Measurements from ENCODE around the gene ABHD5.

DNA sequence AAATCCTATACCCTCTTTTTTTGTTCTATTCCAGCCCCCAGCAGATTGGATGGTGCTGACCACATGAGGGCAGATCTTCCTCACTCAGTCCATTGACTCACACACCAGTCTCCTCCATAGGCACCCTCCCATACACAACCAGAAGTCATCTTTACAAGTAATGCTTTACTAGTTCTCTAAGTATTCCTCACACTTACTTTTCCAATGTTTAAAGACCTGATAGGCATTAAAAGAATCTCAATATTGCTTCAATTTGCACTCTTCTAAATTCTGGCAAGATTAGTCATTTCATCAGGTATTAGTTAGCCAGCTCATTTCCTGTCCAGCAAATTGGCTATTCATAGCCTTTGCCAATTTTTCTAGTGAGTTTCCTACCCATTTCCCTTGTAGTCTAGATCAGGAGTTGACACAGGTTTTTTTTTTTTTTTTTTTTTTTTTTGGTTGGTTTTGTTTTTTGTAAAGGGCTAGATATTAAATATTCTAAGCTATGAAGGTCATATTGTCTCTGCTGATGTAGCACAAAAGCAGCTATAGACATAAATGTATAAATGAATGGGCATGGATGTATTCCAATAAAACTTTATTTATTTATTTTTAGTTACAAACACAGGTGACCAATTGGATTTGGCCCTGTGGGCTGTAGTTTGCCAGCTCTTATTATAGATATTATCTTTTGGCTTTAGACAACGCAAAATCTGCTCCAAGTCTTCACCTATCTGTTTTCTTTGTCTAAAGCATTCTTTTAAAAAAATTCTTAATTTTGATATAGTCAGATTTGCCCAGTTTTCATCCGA lies 76.1 kb downstream of the ABHD5 start:
- TF ChIP-seq TAF1 (IDR thresholded peaks at IDR 0.05; ENCODE audit: borderline replicate concordance, low read depth, low read length), result no peak
- no peak for TF ChIP-seq POLR2A (IDR thresholded peaks at IDR 0.05; ENCODE audit: low read depth, low read length)
- TF ChIP-seq POLR2AphosphoS5 (IDR thresholded peaks at IDR 0.05; ENCODE audit: low read depth, low read length), result no peak
